ENCODE results near the gene SPATA13.

SPATA13 gene

GRCh38 chr13:24128112-24128511, 32.4 kb upstream of the SPATA13 start (continued):
- no peak for TF ChIP-seq ZBTB48 (tag by site-specific recombination; IDR thresholded peaks at IDR 0.05)
- TF ChIP-seq ZIC2 (tag by site-specific recombination; IDR thresholded peaks at IDR 0.05) = no peak
- TF ChIP-seq ZNF544 (tag by site-specific recombination; IDR thresholded peaks at IDR 0.05) = no peak

DNA sequence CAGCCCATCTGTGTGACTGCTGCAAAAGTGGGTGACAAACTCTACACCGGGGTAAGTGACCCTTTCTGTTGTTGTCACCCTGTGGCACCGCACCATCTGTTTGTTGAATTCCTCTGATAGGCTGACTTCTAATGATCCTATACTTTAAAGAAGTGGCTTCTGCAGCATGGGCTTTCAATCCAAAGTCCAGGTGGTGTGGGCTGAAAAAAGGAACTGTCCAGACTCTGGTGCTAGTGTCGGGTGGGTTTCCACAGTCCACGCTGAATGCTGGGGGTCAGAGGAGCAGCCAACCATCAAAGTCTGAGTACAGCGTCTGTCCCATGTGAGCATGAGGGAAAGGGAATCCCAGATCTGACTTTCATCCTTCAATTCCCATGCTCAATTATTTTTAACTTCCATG, 31.6 kb upstream of the SPATA13 start:
- Histone ChIP-seq H3K9me3 (ENCODE audit: control insufficient read depth, insufficient read depth, low read depth, low read length) (no peaks in the 10 kb centered on the region), H3K4me3 (ENCODE audit: low read depth, low read length) (no peak overlapping the region), H3K36me3 (ENCODE audit: control insufficient read depth in 2 of 2, insufficient read depth in 1 of 2, low read length in 2 of 2) (no peaks in the 10 kb centered on the region), H3K27ac (ENCODE audit: extremely low read depth, low read depth, low read length) (no peak overlapping the region), H3K4me1 (ENCODE audit: control insufficient read depth, insufficient read depth, low read length) (no peaks in the 10 kb centered on the region)
- ChIA-PET POLR2A (no interaction called here), CTCF (no interaction called here)
- TF ChIP-seq REST (tag by site-specific recombination; IDR thresholded peaks at IDR 0.05) = 0 out of 2 replicates have a peak, but pooled peaks have one; percentile 23
- no peak for TF ChIP-seq SP7 (tag by site-specific recombination; IDR thresholded peaks at IDR 0.05)

DNA sequence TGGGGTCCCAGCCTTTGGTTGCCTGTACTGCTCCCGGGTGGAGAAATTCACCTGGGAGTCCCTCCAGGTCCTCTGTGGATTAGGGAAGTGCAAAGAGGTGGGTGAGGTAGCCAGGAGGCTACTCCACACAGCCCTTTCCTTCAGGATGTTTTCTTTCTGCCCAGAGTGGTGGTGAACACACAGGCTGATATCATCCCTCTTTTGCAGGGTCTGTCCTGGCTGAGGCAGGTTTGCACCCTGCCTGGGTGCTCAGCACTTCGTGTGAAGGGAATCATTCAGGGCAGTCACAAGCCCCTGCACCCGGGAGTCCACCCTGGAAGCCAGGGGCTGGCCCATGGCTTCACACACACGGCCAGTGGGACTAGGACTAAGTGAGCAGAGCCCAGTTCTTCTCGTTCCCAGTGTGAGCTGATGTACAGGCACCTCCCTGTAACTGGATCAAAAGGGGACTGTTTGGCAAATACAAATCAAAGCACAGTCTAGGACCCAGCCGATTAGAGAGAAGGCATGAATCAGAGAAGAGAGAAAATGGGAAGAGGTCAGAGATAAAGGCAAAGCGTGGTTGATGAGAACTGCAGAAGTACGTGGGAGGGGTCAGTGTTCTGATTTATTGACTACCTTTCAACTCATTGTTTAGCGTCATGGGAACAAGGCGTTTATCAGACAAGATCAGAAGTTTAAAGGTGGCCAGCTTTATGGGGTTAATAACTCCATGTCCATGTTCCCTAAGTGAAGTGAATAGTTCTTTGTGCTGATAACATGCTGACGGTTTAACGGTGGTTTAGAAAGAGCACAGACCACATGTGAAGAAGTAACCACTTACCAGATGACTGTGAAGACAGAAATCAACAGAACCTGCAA, 30.4 kb upstream of the SPATA13 start:
- ChIA-PET CTCF (no interaction called here), POLR2A (no interaction called here)
- Histone ChIP-seq H3K36me3 (ENCODE audit: control insufficient read depth in 2 of 2, insufficient read depth in 1 of 2, low read length in 2 of 2) (no peaks in the 10 kb centered on the region), H3K4me1 (ENCODE audit: control insufficient read depth, insufficient read depth, low read length) (no peaks in the 10 kb centered on the region), H3K4me3 (ENCODE audit: low read depth, low read length) (no peak overlapping the region), H3K9me3 (ENCODE audit: control insufficient read depth, insufficient read depth, low read depth, low read length) (no peaks in the 10 kb centered on the region), H3K27ac (ENCODE audit: extremely low read depth, low read depth, low read length) (no peak overlapping the region)
- TF ChIP-seq ZBTB1 (tag by site-specific recombination; IDR thresholded peaks at IDR 0.05) (no peak), TCF7L2 (IDR thresholded peaks at IDR 0.05; ENCODE audit: borderline replicate concordance, low read depth, low read length) (peak; percentile 32; the same call in 1 of the 2 replicates), EGR2 (tag by site-specific recombination; IDR thresholded peaks at IDR 0.05; ENCODE audit: low read depth) (peak; percentile 27; the same call in 1 of the 2 replicates), ZNF274 (IDR thresholded peaks at IDR 0.05; ENCODE audit: low read length) (no peak), ZNF274 (tag by site-specific recombination; IDR thresholded peaks at IDR 0.05; ENCODE audit: borderline replicate concordance) (no peak)

DNA sequence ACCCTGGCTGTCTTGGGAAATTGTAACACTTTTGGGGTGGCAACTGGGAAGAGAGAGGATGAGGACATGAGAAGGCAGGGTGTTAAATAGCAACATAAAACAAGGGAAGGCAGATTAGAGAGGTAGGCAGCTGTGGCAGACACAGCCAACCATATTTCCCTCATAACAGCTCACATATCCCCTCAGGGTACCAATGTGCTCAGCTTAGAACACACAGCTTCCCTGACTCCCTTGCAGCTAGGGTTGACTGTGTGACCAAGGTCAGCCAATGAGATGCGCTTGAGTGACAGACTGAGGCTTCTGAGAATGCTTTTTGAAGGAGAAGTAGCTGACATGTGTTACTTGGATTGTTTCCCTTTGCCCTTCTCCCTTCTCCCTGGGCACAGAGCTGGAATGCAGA, 28.8 kb upstream of the SPATA13 start:
- TF ChIP-seq TRIM28 (IDR thresholded peaks at IDR 0.05; ENCODE audit: borderline replicate concordance, low read length) = peak; percentile 91; the same call in 1 of the 2 replicates
- TF ChIP-seq SETDB1 (IDR thresholded peaks at IDR 0.05; ENCODE audit: insufficient read length, low read length) = peak; percentile 12
- no peak for TF ChIP-seq ZNF580 (tag by site-specific recombination; IDR thresholded peaks at IDR 0.05)
- Histone ChIP-seq H3K36me3 (ENCODE audit: control insufficient read depth in 2 of 2, insufficient read depth in 1 of 2, low read length in 2 of 2) (no peaks in the 10 kb centered on the region), H3K4me3 (ENCODE audit: low read depth, low read length) (no peak overlapping the region), H3K4me1 (ENCODE audit: control insufficient read depth, insufficient read depth, low read length) (no peaks in the 10 kb centered on the region), H3K9me3 (ENCODE audit: control insufficient read depth, insufficient read depth, low read depth, low read length) (no peaks in the 10 kb centered on the region), H3K27ac (ENCODE audit: extremely low read depth, low read depth, low read length) (no peak overlapping the region)
- CTCF ChIA-PET = interaction anchor here (0.7 kb wide), 1 partner anchor 97 kb away, joined by 3 read pairs; no protein-coding TSS in a partner anchor
- POLR2A ChIA-PET = no interaction called here

Data from HEK293 (cell line).